ENCODE results near the gene ACOXL.

The ACOXL gene

GRCh38 chr2:111167076-111167862, 434.9 kb downstream of the ACOXL start:
- DNase-seq (ENCODE audit: low read depth): no peak

GRCh38 chr2:111167863-111168162, 435.4 kb downstream of the ACOXL start:
- no peak for DNase-seq (ENCODE audit: low read depth)
